Loucy (cell line): Measurements from ENCODE around the gene C1QL4.

Experiments used
- EZH2phosphoT487 ChIP-seq: fragments of 200-600 bp; IDR thresholded peaks from 2 replicates; pipeline ENCODE4 v1.6.1; 2018; ENCODE audit warnings: antibody characterized with exemption, mild to moderate bottlenecking, moderate library complexity, borderline replicate concordance
- TF ChIP-seq, protein P1 (sequence below): fragments of 200-600 bp; sonication (generic); conservative IDR thresholded peaks from 2 replicates; pipeline ENCODE4 v1.5.1; 2014; ENCODE audit warnings: mild to moderate bottlenecking, antibody characterized with exemption, low read length

GRCh38 chr12:49292729-49293055 lies 44.3 kb downstream of the C1QL4 start:
- TF ChIP-seq, protein P1, sequence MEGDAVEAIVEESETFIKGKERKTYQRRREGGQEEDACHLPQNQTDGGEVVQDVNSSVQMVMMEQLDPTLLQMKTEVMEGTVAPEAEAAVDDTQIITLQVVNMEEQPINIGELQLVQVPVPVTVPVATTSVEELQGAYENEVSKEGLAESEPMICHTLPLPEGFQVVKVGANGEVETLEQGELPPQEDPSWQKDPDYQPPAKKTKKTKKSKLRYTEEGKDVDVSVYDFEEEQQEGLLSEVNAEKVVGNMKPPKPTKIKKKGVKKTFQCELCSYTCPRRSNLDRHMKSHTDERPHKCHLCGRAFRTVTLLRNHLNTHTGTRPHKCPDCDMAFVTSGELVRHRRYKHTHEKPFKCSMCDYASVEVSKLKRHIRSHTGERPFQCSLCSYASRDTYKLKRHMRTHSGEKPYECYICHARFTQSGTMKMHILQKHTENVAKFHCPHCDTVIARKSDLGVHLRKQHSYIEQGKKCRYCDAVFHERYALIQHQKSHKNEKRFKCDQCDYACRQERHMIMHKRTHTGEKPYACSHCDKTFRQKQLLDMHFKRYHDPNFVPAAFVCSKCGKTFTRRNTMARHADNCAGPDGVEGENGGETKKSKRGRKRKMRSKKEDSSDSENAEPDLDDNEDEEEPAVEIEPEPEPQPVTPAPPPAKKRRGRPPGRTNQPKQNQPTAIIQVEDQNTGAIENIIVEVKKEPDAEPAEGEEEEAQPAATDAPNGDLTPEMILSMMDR, result no peak
- TF ChIP-seq EZH2phosphoT487, result no peak
